Activated B cell treated with CpG ODN at 0.5 μM for 24 hours (primary cell): Measurements from ENCODE around the gene XIRP1. TPM values are rescaled to one million over a fixed set of nuclear protein-coding genes. Genes with fewer than 3 reads are reported as not detected.

Experiments
- ATAC-seq: fragments of 200-7000 bp; cut with Tn5 transposase; one replicate; pipeline ENCODE4 v1.10.0; 2021; ENCODE audit warnings: low read depth, mild to moderate bottlenecking, moderate library complexity
- CTCF ChIA-PET: fragments of 350-600 bp; sonication (Branson Sonifier 250); formaldehyde crosslinking; loops from one replicate; lab custom pipeline; 2021; ENCODE audit warnings: antibody characterized with exemption; lab: Charles Lee
- POLR2A ChIA-PET: fragments of 350-600 bp; sonication (Branson Sonifier 250); formaldehyde crosslinking; loops from one replicate; lab custom pipeline; 2021; ENCODE audit warnings: antibody characterized with exemption; lab: Charles Lee
- DNase-seq: peaks from one replicate; pipeline ENCODE4 v3.0.0; 2022
- H3K27ac Mint-ChIP-seq: one replicate; pipeline ENCODE4 v1.8.0; 2020; ENCODE audit warnings: mixed read lengths
- H3K27me3 Mint-ChIP-seq: one replicate; pipeline ENCODE4 v1.8.0; 2021; ENCODE audit warnings: mixed read lengths
- H3K36me3 Mint-ChIP-seq: one replicate; pipeline ENCODE4 v1.8.0; 2021; ENCODE audit warnings: low read depth, mixed read lengths
- H3K4me1 Mint-ChIP-seq: one replicate; pipeline ENCODE4 v1.8.0; 2021; ENCODE audit warnings: mixed read lengths
- H3K4me3 Mint-ChIP-seq: one replicate; pipeline ENCODE4 v1.8.0; 2020; ENCODE audit warnings: mild to moderate bottlenecking, mixed read lengths
- H3K9me3 Mint-ChIP-seq: one replicate; pipeline ENCODE4 v1.8.0; 2020; ENCODE audit warnings: mixed read lengths
- intact Hi-C: fragments of 100-400 bp; cut with micrococcal nuclease; formaldehyde crosslinking; loops from one replicate; pipeline ENCODE4 v1.15.1; 2024
- total RNA-seq: library from RNA; stranded (reverse); gene quantifications from 2 replicates; pipeline ENCODE4 v1.2.3, GENCODE V29; 2022
- TF ChIP-seq, protein P1 (sequence below): fragments of 200-600 bp; IDR thresholded peaks from one replicate; pipeline ENCODE4 v1.8.0; 2022; ENCODE audit warnings: antibody characterized with exemption, mild to moderate bottlenecking

XIRP1 gene
- total RNA-seq, 1 donor from 2014 or later: 0.60 TPM

DNA sequence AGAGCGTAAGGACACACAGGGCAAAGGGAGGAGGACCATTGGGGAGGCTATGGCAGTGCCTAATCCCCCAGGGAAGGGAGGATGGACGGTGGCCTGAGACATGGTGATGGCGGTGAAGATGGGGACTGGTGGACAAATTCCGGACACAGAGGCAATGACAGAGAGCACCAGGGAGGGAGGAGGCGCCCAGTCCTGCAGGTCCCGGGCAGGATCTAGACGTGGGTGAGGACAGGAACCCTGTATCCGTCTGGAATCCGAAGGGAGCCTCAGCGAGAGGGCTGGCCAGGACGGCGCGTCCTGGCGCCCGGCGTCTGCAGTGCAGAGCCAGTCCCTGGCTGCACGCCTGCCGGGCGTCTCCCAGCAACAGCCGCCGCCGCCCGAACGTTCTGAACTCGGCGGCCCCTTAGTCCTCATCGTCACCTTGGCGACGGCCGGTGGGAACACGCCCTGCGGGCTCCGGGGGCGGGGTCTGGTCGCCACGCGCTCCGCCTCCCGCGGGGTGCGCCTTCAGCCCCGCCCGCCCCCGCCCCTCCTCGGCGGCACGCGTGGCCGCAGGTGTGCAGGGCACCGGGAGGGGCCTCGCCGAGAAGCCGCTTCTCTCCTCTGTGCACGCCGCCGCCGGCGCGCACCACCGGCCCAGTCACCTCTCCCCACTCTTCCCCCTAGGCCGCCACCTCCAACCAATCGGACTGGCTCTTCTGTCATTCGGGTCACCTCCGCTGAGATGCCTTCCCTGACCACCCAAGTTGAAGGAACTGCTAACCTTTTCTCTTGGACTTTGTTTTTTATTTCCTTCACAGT, 11.6 kb downstream of the XIRP1 start:
- POLR2A ChIA-PET: no interaction called here
- Mint-ChIP-seq H3K9me3 (no peaks in the 10 kb centered on the region), H3K4me1 (peaks cover 31% of the 10 kb centered on the region), H3K36me3 (no peaks in the 10 kb centered on the region), H3K27me3 (no peaks in the 10 kb centered on the region), H3K27ac (peak overlapping the region; percentile 77), H3K4me3 (peak overlapping the region; percentile 73)
- TF ChIP-seq, protein P1, sequence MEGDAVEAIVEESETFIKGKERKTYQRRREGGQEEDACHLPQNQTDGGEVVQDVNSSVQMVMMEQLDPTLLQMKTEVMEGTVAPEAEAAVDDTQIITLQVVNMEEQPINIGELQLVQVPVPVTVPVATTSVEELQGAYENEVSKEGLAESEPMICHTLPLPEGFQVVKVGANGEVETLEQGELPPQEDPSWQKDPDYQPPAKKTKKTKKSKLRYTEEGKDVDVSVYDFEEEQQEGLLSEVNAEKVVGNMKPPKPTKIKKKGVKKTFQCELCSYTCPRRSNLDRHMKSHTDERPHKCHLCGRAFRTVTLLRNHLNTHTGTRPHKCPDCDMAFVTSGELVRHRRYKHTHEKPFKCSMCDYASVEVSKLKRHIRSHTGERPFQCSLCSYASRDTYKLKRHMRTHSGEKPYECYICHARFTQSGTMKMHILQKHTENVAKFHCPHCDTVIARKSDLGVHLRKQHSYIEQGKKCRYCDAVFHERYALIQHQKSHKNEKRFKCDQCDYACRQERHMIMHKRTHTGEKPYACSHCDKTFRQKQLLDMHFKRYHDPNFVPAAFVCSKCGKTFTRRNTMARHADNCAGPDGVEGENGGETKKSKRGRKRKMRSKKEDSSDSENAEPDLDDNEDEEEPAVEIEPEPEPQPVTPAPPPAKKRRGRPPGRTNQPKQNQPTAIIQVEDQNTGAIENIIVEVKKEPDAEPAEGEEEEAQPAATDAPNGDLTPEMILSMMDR: no peak
- intact Hi-C loops: loop anchor here (1.0 to 2.0 kb wide), 4 partner anchors 72 to 204 kb away; no protein-coding TSS in a partner anchor
- DNase-seq (peak; percentile 88), ATAC-seq (peak; percentile 89)
- CTCF ChIA-PET: no interaction called here

DNA sequence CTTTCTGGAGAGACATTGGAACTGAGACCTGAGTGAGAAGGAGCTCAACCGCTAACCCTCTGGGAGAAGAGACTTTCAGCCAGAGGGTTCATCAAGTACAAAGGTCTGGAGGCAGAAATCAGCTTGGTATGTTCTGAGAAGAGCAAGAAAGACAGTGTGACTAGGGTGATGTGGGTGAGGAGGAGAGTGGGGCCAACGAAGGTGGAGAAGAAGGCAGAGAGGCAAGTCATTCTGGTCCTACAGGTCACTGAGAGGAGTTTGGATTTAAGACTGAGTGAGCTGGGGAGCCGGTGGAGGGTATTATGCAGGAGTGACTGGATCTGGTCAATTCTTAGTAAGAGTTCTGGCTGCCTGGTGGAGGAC, 12.2 kb downstream of the XIRP1 start:
- H3K4me3 Mint-ChIP-seq: peak overlapping the region; percentile 73
- POLR2A ChIA-PET: interaction anchor here (2.9 kb wide), 1 partner anchor 32 kb away, joined by 14 read pairs; no protein-coding TSS in a partner anchor

DNA sequence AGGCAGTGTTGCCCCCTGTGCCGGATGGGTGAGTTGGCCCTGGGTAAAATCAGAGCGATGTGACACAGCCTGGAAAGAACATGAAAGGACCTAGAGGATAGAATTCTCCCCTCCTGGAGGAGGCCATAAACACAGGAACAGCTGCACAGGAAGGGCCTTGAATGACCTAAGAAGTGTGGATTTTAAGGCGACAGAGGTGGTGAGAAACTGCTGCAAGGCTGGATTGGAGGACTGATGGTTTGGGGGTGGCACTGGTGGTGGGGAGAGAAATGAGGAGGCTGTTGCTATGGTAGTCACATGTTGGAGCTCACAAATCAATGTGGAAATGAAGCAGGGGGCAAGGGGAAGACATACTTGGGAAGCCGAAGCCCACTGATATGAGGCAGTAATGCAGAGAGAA, 13.8 kb downstream of the XIRP1 start:
- intact Hi-C loops: loop anchor here (5.0 kb wide), 2 partner anchors 126 to 1129 kb away; partner anchors contain the start of genes EIF1B, SCN11A and WDR48
- peak overlapping the region; percentile 85 for H3K4me3 Mint-ChIP-seq
- POLR2A ChIA-PET: interaction anchor here (0.6 to 2.9 kb wide), 7 partner anchors 8 to 72 kb away, joined by 3 to 14 read pairs (median 4); partner anchors contain the start of genes GORASP1 and TTC21A
- DNase-seq (no peak), ATAC-seq (no peak)
- peaks cover 31% of the 10 kb centered on the region for H3K4me1 Mint-ChIP-seq
- TF ChIP-seq, protein P1: no peak
- no peaks in the 10 kb centered on the region for H3K36me3 Mint-ChIP-seq
- no peaks in the 10 kb centered on the region for H3K27me3 Mint-ChIP-seq
- no peaks in the 10 kb centered on the region for H3K9me3 Mint-ChIP-seq
- peak overlapping the region; percentile 50 for H3K27ac Mint-ChIP-seq
- CTCF ChIA-PET: interaction anchor here (0.9 to 1.4 kb wide), 4 partner anchors 11 to 113 kb away, joined by 3 to 5 read pairs (median 4); no protein-coding TSS in a partner anchor

More for the DNA sequence above, 12.2 kb downstream of the XIRP1 start:
- ATAC-seq (no peak), DNase-seq (no peak)
- no peaks in the 10 kb centered on the region for H3K9me3 Mint-ChIP-seq
- intact Hi-C loops: loop anchor here (2.0 kb wide), 1 partner anchor 205 kb away; no protein-coding TSS in a partner anchor
- no peaks in the 10 kb centered on the region for H3K36me3 Mint-ChIP-seq
- H3K4me1 Mint-ChIP-seq: peaks cover 31% of the 10 kb centered on the region
- no peaks in the 10 kb centered on the region for H3K27me3 Mint-ChIP-seq
- CTCF ChIA-PET: interaction anchor here (1.2 kb wide), 1 partner anchor 108 kb away, joined by 6 read pairs; no protein-coding TSS in a partner anchor
- H3K27ac Mint-ChIP-seq: peak overlapping the region; percentile 18
- TF ChIP-seq, protein P1: no peak

DNA sequence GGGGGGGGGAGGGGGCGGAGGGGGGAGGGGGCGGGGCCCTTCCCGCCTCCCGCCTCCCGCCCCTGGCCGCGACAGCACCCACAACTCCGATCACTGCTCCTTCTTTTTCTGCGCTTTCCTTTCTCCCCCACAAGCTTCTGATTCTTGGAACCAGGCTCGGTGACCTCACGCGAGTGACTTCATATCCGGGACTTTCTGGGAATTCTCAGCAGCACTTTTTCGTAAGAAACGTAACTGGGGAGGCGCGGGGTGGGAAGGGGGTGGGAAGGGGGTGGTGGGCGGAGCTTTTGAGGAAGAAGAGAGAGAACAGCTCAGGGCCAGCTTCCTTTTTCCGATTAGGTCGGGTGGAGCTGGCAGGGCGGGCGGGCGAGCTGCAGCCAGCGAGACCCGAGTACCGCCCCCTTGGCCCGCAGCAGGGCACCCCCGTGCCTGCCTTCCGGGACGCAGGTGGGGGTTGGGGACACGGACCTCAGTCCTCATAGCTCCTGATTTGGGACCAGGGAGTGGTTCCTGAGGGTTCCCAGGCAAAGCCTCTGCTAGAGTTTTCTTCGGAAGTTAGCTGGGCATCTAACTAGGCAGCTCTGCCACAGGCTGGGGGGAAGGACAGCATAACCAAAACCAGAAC, 14.6 kb downstream of the XIRP1 start:
- peaks cover 31% of the 10 kb centered on the region for H3K4me1 Mint-ChIP-seq
- CTCF ChIA-PET: interaction anchor here (0.7 to 1.4 kb wide), 6 partner anchors 12 to 113 kb away, joined by 3 to 6 read pairs (median 4); no protein-coding TSS in a partner anchor
- H3K9me3 Mint-ChIP-seq: no peaks in the 10 kb centered on the region
- DNase-seq (peak; percentile 64), ATAC-seq (peak; percentile 57)
- H3K27me3 Mint-ChIP-seq: no peaks in the 10 kb centered on the region
- intact Hi-C loops: loop anchor here (5.0 kb wide), 2 partner anchors 126 to 1129 kb away; partner anchors contain the start of genes EIF1B, SCN11A and WDR48
- peak overlapping the region; percentile 41 for H3K27ac Mint-ChIP-seq
- peak overlapping the region; percentile 85 for H3K4me3 Mint-ChIP-seq
- H3K36me3 Mint-ChIP-seq: no peaks in the 10 kb centered on the region
- POLR2A ChIA-PET: interaction anchor here (0.6 to 2.9 kb wide), 8 partner anchors 9 to 72 kb away, joined by 3 to 14 read pairs (median 4); partner anchors contain the start of genes GORASP1, TTC21A and XIRP1
- TF ChIP-seq, protein P1: no peak
